A549 (cell line): ENCODE results near the gene AMFR. TPM values are rescaled to one million over a fixed set of nuclear protein-coding genes. Genes with fewer than 3 reads are reported as not detected.

Source experiments
- ATAC-seq, 2 experiments: fragments of 200-7000 bp in 1 of 2; fragments of >200 bp in 1 of 2; cut with Nextera tagmentation in 1 of 2; cut with Tn5 transposase in 1 of 2; 3 replicates each; pipeline versions ENCODE4 v1.8.0 to v1.9.1; 2018 to 2020; ENCODE audit warnings: mild to moderate bottlenecking in 1 of 2, moderate library complexity in 1 of 2
- CTCF ChIA-PET: fragments of 300-600 bp; sonication (Branson Sonifier 250); formaldehyde crosslinking; extraction: SDS; loops from one replicate; lab custom pipeline; 2021; ENCODE audit warnings: antibody characterized with exemption, inconsistent platforms; lab: Yijun Ruan, JAX
- POLR2A ChIA-PET: fragments of 350-600 bp; formaldehyde crosslinking; extraction: SDS; loops from one replicate; lab custom pipeline; 2021; ENCODE audit warnings: antibody characterized with exemption, inconsistent platforms; lab: Yijun Ruan, JAX
- DNase-seq, 2 experiments: peaks; one replicate each; pipeline versions ENCODE4 v3.0.0 to v3.0.0-alpha.2; 2011 to 2016; ENCODE audit warnings: low read depth in 1 of 2, low spot score in 1 of 2
- FAIRE-seq: peaks from 2 replicates; lab custom pipeline; 2011; peaks lifted over from hg19 to GRCh38; lab: Jason Lieb, UNC
- H3K27ac ChIP-seq, 2 experiments: fragments of >200 bp; sonication (Bioruptor Twin); formaldehyde crosslinking; 3 replicates each; pipeline ENCODE4 v1.5.1; 2016 to 2017
- H3K4me1 ChIP-seq: fragments of >200 bp; sonication (Bioruptor Twin); formaldehyde crosslinking; 3 replicates; pipeline ENCODE4 v1.6.1; 2016
- H3K4me2 ChIP-seq: fragments of >200 bp; sonication (Bioruptor Twin); formaldehyde crosslinking; 3 replicates; pipeline ENCODE4 v1.6.1; 2016
- H3K4me3 ChIP-seq: fragments of >200 bp; sonication (Bioruptor Twin); formaldehyde crosslinking; 3 replicates; pipeline ENCODE4 v1.5.1; 2016
- H3K9me3 ChIP-seq: fragments of >200 bp; sonication (Bioruptor Twin); formaldehyde crosslinking; 3 replicates; pipeline ENCODE4 v1.6.1; 2016
- BCL3 ChIP-seq: fragments of >200 bp; sonication (Bioruptor Twin); formaldehyde crosslinking; IDR thresholded peaks from 3 replicates; pipeline ENCODE4 v1.6.1; 2016
- BHLHE40 ChIP-seq: IDR thresholded peaks from 2 replicates; pipeline ENCODE4 v1.6.1; 2012; ENCODE audit warnings: low read depth, low read length, inconsistent platforms
- CBX8 ChIP-seq: fragments of 200-600 bp; sonication (generic); IDR thresholded peaks from 2 replicates; pipeline ENCODE4 v1.6.1; 2016
- EHMT2 ChIP-seq: fragments of 200-600 bp; sonication (generic); IDR thresholded peaks from 2 replicates; pipeline ENCODE4 v1.6.1; 2016; ENCODE audit warnings: antibody characterized with exemption, low read depth, mild to moderate bottlenecking, moderate library complexity
- GATA3 ChIP-seq: IDR thresholded peaks from 2 replicates; pipeline ENCODE4 v1.6.1; 2012; ENCODE audit warnings: borderline replicate concordance
- HMGXB4 ChIP-seq: fragments of 250-450 bp; sonication (Bioruptor Pico); IDR thresholded peaks from 2 replicates; pipeline ENCODE4 v1.5.0; 2021; ENCODE audit warnings: mild to moderate bottlenecking, moderate library complexity, borderline replicate concordance
- HOXB13 ChIP-seq: fragments of 250-450 bp; sonication (Bioruptor Pico); IDR thresholded peaks from 2 replicates; pipeline ENCODE4 v1.5.0; 2020; ENCODE audit warnings: low read depth, mild to moderate bottlenecking, moderate library complexity
- KDM1A ChIP-seq: fragments of 200-600 bp; sonication (generic); IDR thresholded peaks from 2 replicates; pipeline ENCODE4 v1.6.1; 2016; ENCODE audit warnings: low read depth, mild to moderate bottlenecking
- KDM5A ChIP-seq: fragments of 200-600 bp; sonication (generic); IDR thresholded peaks from 2 replicates; pipeline ENCODE4 v1.6.1; 2016; ENCODE audit warnings: antibody characterized with exemption, mild to moderate bottlenecking
- MAFK ChIP-seq: fragments of 450-650 bp; IDR thresholded peaks from 2 replicates; pipeline ENCODE4 v1.6.1; 2014; ENCODE audit not compliant: partially characterized antibody
- MAX ChIP-seq: IDR thresholded peaks from 2 replicates; pipeline ENCODE4 v1.6.1; 2012
- NFE2L2 ChIP-seq: fragments of 150-350 bp; conservative IDR thresholded peaks from 2 replicates; pipeline ENCODE4 v1.6.1; 2014; ENCODE audit warnings: low read length
- NPAS2 ChIP-seq: fragments of 250-450 bp; sonication (Bioruptor Pico); IDR thresholded peaks from 2 replicates; pipeline ENCODE4 v1.8.0; 2022; ENCODE audit warnings: mild to moderate bottlenecking, moderate library complexity, borderline replicate concordance
- PBX3 ChIP-seq: IDR thresholded peaks from 2 replicates; pipeline ENCODE4 v1.6.1; 2012
- POLR2A ChIP-seq: IDR thresholded peaks from 2 replicates; pipeline ENCODE4 v1.6.1; 2012; ENCODE audit warnings: mild to moderate bottlenecking, low read length
- RCOR1 ChIP-seq: fragments of 150-350 bp; IDR thresholded peaks from 2 replicates; pipeline ENCODE4 v1.6.1; 2014; ENCODE audit warnings: antibody characterized with exemption, low read length, low read depth
- SMC3 ChIP-seq: fragments of >200 bp; sonication (Bioruptor Twin); formaldehyde crosslinking; IDR thresholded peaks from 3 replicates; pipeline ENCODE4 v1.6.1; 2018; ENCODE audit warnings: inconsistent platforms
- ZSCAN20 ChIP-seq: fragments of 250-450 bp; sonication (Bioruptor Pico); IDR thresholded peaks from 2 replicates; pipeline ENCODE4 v1.8.0; 2022; ENCODE audit warnings: mild to moderate bottlenecking, moderate library complexity
- WGBS: methylation state at CpG from one replicate; pipeline ENCODE4 v1.1.6; 2017; ENCODE audit errors: missing lambda C conversion rate; 5-methylcytosine and 5-hydroxymethylcytosine counted together
- polyA plus RNA-seq, 4 experiments: library from polyadenylated mRNA; depleted of rRNA in 3 of 4; stranded (reverse); fragments of >200 nt; fragmentation: RNase III in 1 of 4; extraction: RNeasy Plus Mini Kit Qiagen cat#74134 plus additional on column Dnase treatment in 1 of 4; gene quantifications; 2 replicates in 3 of 4; 3 replicates in 1 of 4; pipeline ENCODE4 v1.2.3, GENCODE V29; 2011 to 2017

The AMFR gene
- polyA plus RNA-seq, 2 of the 4 experiments (the other 2 are of a cell fraction) = 68.9 to 88.5 TPM

GRCh38 chr16:56470232-56470631 lies 44.9 kb upstream of the AMFR start (continued):
- no peak for TF ChIP-seq BCL3
- TF ChIP-seq NPAS2 (CRISPR knock-in tag) = no peak
- TF ChIP-seq SMC3 = no peak
- no peak for TF ChIP-seq KDM1A
- TF ChIP-seq HOXB13 (CRISPR knock-in tag) = no peak
- no peak for TF ChIP-seq CBX8

GRCh38 chr16:56469748-56470147 lies 44.4 kb upstream of the AMFR start:
- ATAC-seq (no peak), FAIRE-seq (no peak), DNase-seq (no peak)
- H3K4me1 ChIP-seq = no peaks in the 10 kb centered on the region
- CTCF ChIA-PET = interaction anchor here (0.6 to 1.3 kb wide), 3 partner anchors 10 to 233 kb away, joined by 3 to 6 read pairs (median 5); no protein-coding TSS in a partner anchor
- no peak overlapping the region for H3K4me2 ChIP-seq
- TF ChIP-seq PBX3 (no peak), ZSCAN20 (CRISPR knock-in tag) (no peak), MAFK (no peak), MAX (no peak), EHMT2 (no peak), GATA3 (no peak)
- 92% methylated on average over 7 of the region's 7 CpGs for WGBS
- no peak overlapping the region for H3K4me3 ChIP-seq
- no peak overlapping the region for H3K27ac ChIP-seq
- POLR2A ChIA-PET = interaction anchor here (1.4 kb wide), 1 partner anchor 139 kb away, joined by 4 read pairs; the partner anchor contains the start of gene MT2A
- H3K9me3 ChIP-seq = no peaks in the 10 kb centered on the region

- ATAC-seq = no peak
- no peaks in the 10 kb centered on the region for H3K9me3 ChIP-seq
- H3K27ac ChIP-seq = no peak overlapping the region
- CTCF ChIA-PET = interaction anchor here (1.3 kb wide), 1 partner anchor 10 kb away, joined by 4 read pairs; no protein-coding TSS in a partner anchor
- no peak for FAIRE-seq
- H3K4me2 ChIP-seq = no peak overlapping the region
- no peak for DNase-seq
- TF ChIP-seq HMGXB4 (CRISPR knock-in tag) = no peak
- TF ChIP-seq POLR2A = no peak
- TF ChIP-seq MAFK = peak; percentile 65
- TF ChIP-seq, all 56 proteins: peak for 1
- no peak overlapping the region for H3K4me3 ChIP-seq
- H3K4me1 ChIP-seq = no peaks in the 10 kb centered on the region
- POLR2A ChIA-PET = no interaction called here
Observed at GRCh38 chr16:56468800-56469199, 43.5 kb upstream of the AMFR start.

- no peak for DNase-seq
- 94% methylated on average over 2 of the region's 2 CpGs for WGBS
- Histone ChIP-seq H3K4me1 (no peaks in the 10 kb centered on the region), H3K4me2 (no peak overlapping the region), H3K27ac (no peak overlapping the region), H3K9me3 (no peaks in the 10 kb centered on the region), H3K4me3 (no peak overlapping the region)
- FAIRE-seq = no peak
- TF ChIP-seq BHLHE40 (no peak), RCOR1 (no peak), KDM5A (no peak), NFE2L2 (no peak), GATA3 (no peak)
- CTCF ChIA-PET = interaction anchor here (0.8 kb wide), 1 partner anchor 235 kb away, joined by 3 read pairs; no protein-coding TSS in a partner anchor
- POLR2A ChIA-PET = no interaction called here
- ATAC-seq = no peak
Observed at GRCh38 chr16:56466344-56466743, 41.0 kb upstream of the AMFR start.
